ENCODE data around the gene SLC35F2. TPM values are rescaled to one million over a fixed set of nuclear protein-coding genes. Genes with fewer than 3 reads are reported as not detected.
A peak's percentile ranks its signal among the peaks of the same experiment; 100 is the strongest.

Gene SLC35F2
- total and polyA plus RNA-seq, 2 of the 4 experiments (the other 2 are of a cell fraction), result 4.9 to 15.4 TPM

DNA sequence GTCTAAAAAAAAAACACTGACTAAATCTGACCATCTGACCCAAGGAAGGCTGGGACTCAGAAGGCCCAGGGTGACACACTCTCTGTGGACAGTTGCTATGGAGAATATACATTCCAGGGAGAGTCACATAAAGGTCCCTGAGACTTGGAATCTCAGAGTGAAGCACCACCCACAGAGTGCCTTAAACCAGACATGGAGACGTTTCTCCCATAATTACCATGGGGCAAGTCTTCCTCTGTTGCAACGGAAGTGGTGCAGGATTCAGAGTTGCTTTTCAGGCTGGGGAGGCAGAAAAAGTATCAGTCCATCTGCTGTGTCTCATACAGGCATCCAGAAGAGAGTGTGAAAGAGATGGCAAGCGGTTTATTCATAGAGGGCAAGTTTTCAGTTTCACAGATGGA, 88.0 kb downstream of the SLC35F2 start:
- 0 out of 2 replicates have a peak overlapping the region, but pooled peaks have one; percentile 5 for H2BK20ac ChIP-seq (ENCODE audit: low read depth, low read length)
- DNase-seq, result peak; percentile 19

More for the DNA sequence above, 88.0 kb downstream of the SLC35F2 start:
- Histone ChIP-seq H3K23ac (ENCODE audit: low read depth, low read length) (no peak overlapping the region), H3K9ac (ENCODE audit: low read depth, low read length) (no peak overlapping the region), H2AFZ (replicated peaks; ENCODE audit: low read length, poor library complexity) (peak overlapping the region; percentile 79), H2AK9ac (replicated peaks; ENCODE audit: low read depth, low read length, poor library complexity) (no peak overlapping the region), H3K4ac (ENCODE audit: low read depth, low read length) (peak overlapping the region; percentile 30; the same call in 1 of the 2 replicates), H4K91ac (ENCODE audit: insufficient read depth, low read depth, low read length) (no peak overlapping the region), H4K20me1 (ENCODE audit: insufficient read depth, low read length) (no peaks in the 10 kb centered on the region), H3K56ac (ENCODE audit: extremely low read depth, insufficient read depth, low read length) (no peak overlapping the region), H3K27ac (ENCODE audit: insufficient read depth, low read length) (no peak overlapping the region), H3K9me1 (ENCODE audit: insufficient read depth, low read length) (0 out of 2 replicates have a peak, but pooled peaks cover 5% of the 10 kb centered on the region), H2BK120ac (ENCODE audit: low read depth, low read length) (peak overlapping the region; percentile 29; the same call in 1 of the 2 replicates), H3K9me3 (ENCODE audit: control insufficient read depth, insufficient read depth, low read length) (no peaks in the 10 kb centered on the region), H3K79me1 (ENCODE audit: low read depth in 1 of 2, low read length in 2 of 2) (no peaks in the 10 kb centered on the region), H3K4me2 (ENCODE audit: low read depth, low read length) (peak overlapping the region; percentile 52; the same call in 1 of the 2 replicates), H3K18ac (ENCODE audit: low read depth, low read length) (peak overlapping the region; percentile 17; the same call in 1 of the 2 replicates), H3K36me3 (ENCODE audit: control insufficient read depth, insufficient read depth, low read length) (no peaks in the 10 kb centered on the region), H3K27me3 (ENCODE audit: control insufficient read depth, insufficient read depth, low read length) (no peaks in the 10 kb centered on the region), H2BK15ac (ENCODE audit: low read depth, low read length) (no peak overlapping the region), H3K4me3 (ENCODE audit: insufficient read depth, low read depth, low read length) (no peak overlapping the region), H3K14ac (replicated peaks; ENCODE audit: low read depth, low read length) (peak overlapping the region; percentile 51; the same call in 1 of the 2 replicates), H2BK5ac (ENCODE audit: low read depth, low read length, poor library complexity, severe bottlenecking) (peak overlapping the region; percentile 59), H4K8ac (ENCODE audit: low read depth in 2 of 2, low read length in 2 of 2) (peak overlapping the region in 1 of 2 experiments; percentile 26; a peak in 1 of 4 replicates), H3K4me1 (ENCODE audit: control insufficient read depth, insufficient read depth, low read length) (peaks cover 4% of the 10 kb centered on the region), H4K5ac (ENCODE audit: low read depth, low read length) (no peak overlapping the region; the same call in 1 of the 2 replicates), H2AK5ac (ENCODE audit: low read depth, low read length) (no peak overlapping the region)
- peak; percentile 30 for ATAC-seq (ENCODE audit: low read depth)
- POLR2A ChIA-PET (ENCODE audit: unreplicated experiment), result no interaction called here
- CTCF ChIA-PET, result interaction anchor here (0.6 to 2.1 kb wide), 15 partner anchors 10 to 224 kb away, joined by 3 to 10 read pairs (median 3); no protein-coding TSS in a partner anchor
- BruUV-seq (replicated peaks), result no TSS peak
- intact Hi-C loops (cut with micrococcal nuclease), result loop anchor here (2.0 kb wide), 1 partner anchor 82 kb away; no protein-coding TSS in a partner anchor
- in situ Hi-C loops (cut with MboI; ENCODE audit: low sequenced_read_pairs), result loop anchor here (10.0 kb wide), 1 partner anchor 196 kb away; no protein-coding TSS in a partner anchor
- WGBS, 2 experiments (ENCODE audit: extremely low coverage in 2 of 2, insufficient read length in 1 of 2), result 60% methylated on average over 1 of the region's 3 CpGs; no CpG with 5 or more reads in 1 of the 2 experiments
- dilution Hi-C loops (cut with HindIII; ENCODE audit: low sequenced_read_pairs, unreplicated experiment), result no loop called here
- TF ChIP-seq NFE2L2 (IDR thresholded peaks at IDR 0.05; ENCODE audit: low read depth, low read length) (no peak), CEBPB (IDR thresholded peaks at IDR 0.05; ENCODE audit: low read depth, low read length) (peak; percentile 18; the same call in 1 of the 2 replicates)

Measured in IMR-90 (cell line).